HAP-1 (cell line): ENCODE data around the gene CST3.

Source experiments
- DNase-seq, 2 experiments: peaks; one replicate each; pipeline ENCODE4 v3.0.0-alpha.2; 2016 to 2020; ENCODE audit warnings: low spot score in 2 of 2
- H3K27me3 ChIP-seq: fragments of 250-450 bp; sonication (Bioruptor Pico); 2 replicates; pipeline ENCODE4 v1.5.1; 2020; ENCODE audit warnings: low read depth, mild to moderate bottlenecking, moderate library complexity
- H3K36me3 ChIP-seq: fragments of 250-450 bp; sonication (Bioruptor Pico); replicated peaks from 2 replicates; pipeline ENCODE4 v1.5.1; 2020; ENCODE audit warnings: mild to moderate bottlenecking
- H3K4me1 ChIP-seq: fragments of 250-450 bp; sonication (Bioruptor Pico); 2 replicates; pipeline ENCODE4 v1.5.1; 2020; ENCODE audit warnings: mild to moderate bottlenecking
- H3K4me3 ChIP-seq: fragments of 250-450 bp; sonication (Bioruptor Pico); 2 replicates; pipeline ENCODE4 v1.5.1; 2020; ENCODE audit warnings: mild to moderate bottlenecking, moderate library complexity
- H3K9me3 ChIP-seq: fragments of 250-450 bp; sonication (Bioruptor Pico); 2 replicates; pipeline ENCODE4 v1.5.1; 2020; ENCODE audit warnings: mild to moderate bottlenecking, moderate library complexity
- in situ Hi-C: fragments of 300-500 bp; cut with MboI; formaldehyde crosslinking; loops from 3 replicates; pipeline ENCODE4 v1.14.3; 2020; ENCODE audit warnings: low sequenced_read_pairs, inconsistent platforms, mixed read lengths

Gene CST3

GRCh38 chr20:23632711-23633573 lies 4.8 kb downstream of the CST3 start:
- H3K4me1 ChIP-seq = no peaks in the 10 kb centered on the region
- DNase-seq = no peak
- no peaks in the 10 kb centered on the region for H3K9me3 ChIP-seq
- H3K4me3 ChIP-seq = no peak overlapping the region
- H3K27me3 ChIP-seq = no peaks in the 10 kb centered on the region
- in situ Hi-C loops = no loop called here
- H3K36me3 ChIP-seq = peaks cover 5% of the 10 kb centered on the region; the same call in 1 of the 2 replicates

GRCh38 chr20:23631981-23632710 lies 5.6 kb downstream of the CST3 start:
- Histone ChIP-seq H3K4me1 (no peaks in the 10 kb centered on the region), H3K4me3 (no peak overlapping the region), H3K36me3 (peaks cover 5% of the 10 kb centered on the region; the same call in 1 of the 2 replicates), H3K9me3 (no peaks in the 10 kb centered on the region), H3K27me3 (no peaks in the 10 kb centered on the region)
- DNase-seq = no peak
- in situ Hi-C loops = no loop called here

- in situ Hi-C loops = no loop called here
- Histone ChIP-seq H3K4me1 (no peaks in the 10 kb centered on the region), H3K27me3 (no peaks in the 10 kb centered on the region), H3K36me3 (peaks cover 5% of the 10 kb centered on the region; the same call in 1 of the 2 replicates), H3K9me3 (no peaks in the 10 kb centered on the region), H3K4me3 (no peak overlapping the region)
- DNase-seq = no peak
Observed at GRCh38 chr20:23631226-23631822, 6.4 kb downstream of the CST3 start.

- DNase-seq = no peak
- H3K4me3 ChIP-seq = no peak overlapping the region
- no peaks in the 10 kb centered on the region for H3K27me3 ChIP-seq
- H3K4me1 ChIP-seq = no peaks in the 10 kb centered on the region; the same call in 1 of the 2 replicates
- peaks cover 5% of the 10 kb centered on the region; the same call in 1 of the 2 replicates for H3K36me3 ChIP-seq
- in situ Hi-C loops = no loop called here
- no peaks in the 10 kb centered on the region for H3K9me3 ChIP-seq
Observed at GRCh38 chr20:23630392-23630849, 7.3 kb downstream of the CST3 start.

GRCh38 chr20:23629542-23630391 lies 8.0 kb downstream of the CST3 start:
- in situ Hi-C loops = no loop called here
- Histone ChIP-seq H3K27me3 (no peaks in the 10 kb centered on the region), H3K4me3 (no peak overlapping the region)

GRCh38 chr20:23629017-23629541 lies 8.7 kb downstream of the CST3 start:
- DNase-seq = no peak
- in situ Hi-C loops = no loop called here
- Histone ChIP-seq H3K36me3 (no peaks in the 10 kb centered on the region), H3K27me3 (no peaks in the 10 kb centered on the region), H3K4me3 (no peak overlapping the region), H3K9me3 (no peaks in the 10 kb centered on the region), H3K4me1 (no peaks in the 10 kb centered on the region; the same call in 1 of the 2 replicates)

More at GRCh38 chr20:23629542-23630391, 8.0 kb downstream of the CST3 start:
- Histone ChIP-seq H3K36me3 (peaks cover 2% of the 10 kb centered on the region; the same call in 1 of the 2 replicates), H3K4me1 (no peaks in the 10 kb centered on the region; the same call in 1 of the 2 replicates), H3K9me3 (no peaks in the 10 kb centered on the region)
- no peak for DNase-seq

GRCh38 chr20:23628402-23629016 lies 9.2 kb downstream of the CST3 start:
- Histone ChIP-seq H3K4me1 (no peaks in the 10 kb centered on the region; the same call in 1 of the 2 replicates), H3K4me3 (no peak overlapping the region), H3K27me3 (no peaks in the 10 kb centered on the region), H3K9me3 (no peaks in the 10 kb centered on the region), H3K36me3 (no peaks in the 10 kb centered on the region)
- in situ Hi-C loops = no loop called here
- DNase-seq = no peak

GRCh38 chr20:23627501-23627900 lies 10.3 kb downstream of the CST3 start:
- H3K27me3 ChIP-seq = no peaks in the 10 kb centered on the region
- H3K4me1 ChIP-seq = no peaks in the 10 kb centered on the region; the same call in 1 of the 2 replicates
- in situ Hi-C loops = no loop called here
- H3K4me3 ChIP-seq = no peak overlapping the region
- H3K36me3 ChIP-seq = no peaks in the 10 kb centered on the region
- DNase-seq = no peak
- H3K9me3 ChIP-seq = no peaks in the 10 kb centered on the region

- H3K36me3 ChIP-seq = no peaks in the 10 kb centered on the region
- no peaks in the 10 kb centered on the region; the same call in 1 of the 2 replicates for H3K4me1 ChIP-seq
- H3K4me3 ChIP-seq = no peak overlapping the region
- H3K9me3 ChIP-seq = no peaks in the 10 kb centered on the region
- H3K27me3 ChIP-seq = no peaks in the 10 kb centered on the region
- in situ Hi-C loops = no loop called here
- peak in 1 of 2 experiments; percentile 56 for DNase-seq
Observed at GRCh38 chr20:23626040-23626620, 11.6 kb downstream of the CST3 start.

GRCh38 chr20:23625236-23625964 lies 12.4 kb downstream of the CST3 start:
- Histone ChIP-seq H3K4me3 (no peak overlapping the region), H3K36me3 (no peaks in the 10 kb centered on the region), H3K9me3 (no peaks in the 10 kb centered on the region), H3K27me3 (no peaks in the 10 kb centered on the region), H3K4me1 (no peaks in the 10 kb centered on the region; the same call in 1 of the 2 replicates)
- in situ Hi-C loops = no loop called here
- no peak for DNase-seq

- in situ Hi-C loops = no loop called here
- DNase-seq = no peak
Observed at GRCh38 chr20:23624324-23624691, 13.4 kb downstream of the CST3 start.

More at GRCh38 chr20:23624324-23624691, 13.4 kb downstream of the CST3 start:
- H3K27me3 ChIP-seq = no peaks in the 10 kb centered on the region
- no peaks in the 10 kb centered on the region for H3K36me3 ChIP-seq
- no peaks in the 10 kb centered on the region for H3K9me3 ChIP-seq
- no peak overlapping the region for H3K4me3 ChIP-seq
- no peaks in the 10 kb centered on the region; the same call in 1 of the 2 replicates for H3K4me1 ChIP-seq
